HepG2 (cell line): ENCODE results near the gene BABAM1. TPM values are rescaled to one million over a fixed set of nuclear protein-coding genes. Genes with fewer than 3 reads are reported as not detected.

Experiments
- ATAC-seq: fragments of 200-7000 bp; cut with Tn5 transposase; 3 replicates; pipeline ENCODE4 v1.9.1; 2020; ENCODE audit warnings: mild to moderate bottlenecking, moderate library complexity
- BruUV-seq: library from RNA; stranded (reverse); fragments of 400-500 nt; replicated peaks from 2 replicates; lab custom pipeline; 2021; lab: Mats Ljungman, UMichigan
- CTCF ChIA-PET: fragments of 300-600 bp; formaldehyde crosslinking; extraction: SDS; loops from one replicate; lab custom pipeline; 2021; ENCODE audit warnings: low total read pairs, inconsistent platforms, low intra/inter-chr PET ratio; lab: Yijun Ruan, JAX
- POLR2A ChIA-PET: fragments of 350-600 bp; sonication (Branson Sonifier 250); formaldehyde crosslinking; loops from one replicate; lab custom pipeline; 2020; ENCODE audit warnings: antibody characterized with exemption, inconsistent platforms; lab: Yijun Ruan, JAX
- DNase-seq: peaks from one replicate; pipeline ENCODE4 v3.0.0-alpha.2; 2015; ENCODE audit warnings: low spot score
- FAIRE-seq: peaks from 3 replicates; lab custom pipeline; 2011; peaks lifted over from hg19 to GRCh38; lab: Jason Lieb, UNC
- H2AFZ ChIP-seq: one replicate; pipeline ENCODE4 v1.6.1; 2011; ENCODE audit warnings: low read length, inconsistent platforms
- H3K27ac ChIP-seq: fragments of 300-600 bp; 3 replicates; pipeline ENCODE4 v1.8.0; 2011; ENCODE audit warnings: mixed run types, mild to moderate bottlenecking, mixed read lengths, low read length, inconsistent platforms; ENCODE audit not compliant: insufficient read depth; ENCODE audit errors: extremely low read length
- H3K27me3 ChIP-seq, 2 experiments: fragments of 200-600 bp in 1 of 2; 2 replicates in 1 of 2; 3 replicates in 1 of 2; pipeline versions ENCODE4 v1.6.0 to v1.8.0; 2011; ENCODE audit warnings: low read length in 2 of 2, mild to moderate bottlenecking in 2 of 2, moderate library complexity in 2 of 2, inconsistent platforms in 1 of 2; ENCODE audit not compliant: insufficient read depth in 2 of 2, control insufficient read depth in 1 of 2
- H3K36me3 ChIP-seq, 2 experiments: fragments of 200-600 bp in 1 of 2; replicated peaks in 1 of 2; 2 replicates in 1 of 2; 3 replicates in 1 of 2; pipeline versions ENCODE4 v1.5.1 to v1.8.0; 2011; ENCODE audit warnings: low read length in 2 of 2, inconsistent platforms in 1 of 2; ENCODE audit not compliant: insufficient read depth in 2 of 2, control insufficient read depth in 1 of 2
- H3K4me1 ChIP-seq: 2 replicates; pipeline ENCODE4 v1.5.1; 2012; ENCODE audit warnings: low read length, inconsistent platforms; ENCODE audit not compliant: insufficient read depth
- H3K4me2 ChIP-seq: 2 replicates; pipeline ENCODE4 v1.6.0; 2011; ENCODE audit warnings: low read depth, low read length, inconsistent platforms
- H3K4me3 ChIP-seq, 3 experiments: fragments of 200-600 bp in 1 of 3; sonication (generic), shearing (Covaris generic) in 1 of 3; replicated peaks in 1 of 3; 2 replicates each; pipeline ENCODE4 v1.5.1; 2011 to 2016; ENCODE audit warnings: low read length in 3 of 3, inconsistent platforms in 2 of 3, low read depth in 2 of 3, mild to moderate bottlenecking in 2 of 3, control low read depth in 1 of 3, mixed read lengths in 1 of 3; ENCODE audit not compliant: insufficient read depth in 1 of 3
- H3K79me2 ChIP-seq: one replicate; pipeline ENCODE4 v1.6.1; 2011; ENCODE audit warnings: low read length, inconsistent platforms; ENCODE audit not compliant: insufficient read depth
- H3K9ac ChIP-seq: 2 replicates; pipeline ENCODE4 v1.6.0; 2011; ENCODE audit warnings: mild to moderate bottlenecking, low read depth, low read length, inconsistent platforms; ENCODE audit not compliant: insufficient read depth
- H3K9me3 ChIP-seq: 2 replicates; pipeline ENCODE4 v1.5.1; 2012; ENCODE audit warnings: mild to moderate bottlenecking, low read length
- H4K20me1 ChIP-seq: 2 replicates; pipeline ENCODE4 v1.6.0; 2011; ENCODE audit warnings: inconsistent platforms, mild to moderate bottlenecking, low read length, moderate library complexity; ENCODE audit not compliant: insufficient read depth
- CEBPG ChIP-seq: IDR thresholded peaks from 2 replicates; pipeline ENCODE4 v1.6.1; 2016
- GPN1 ChIP-seq: sonication (generic); formaldehyde crosslinking; IDR thresholded peaks from 2 replicates; pipeline ENCODE4 v1.5.1; 2020; ENCODE audit warnings: missing genetic modification reagents, borderline replicate concordance
- HHEX ChIP-seq: IDR thresholded peaks from 2 replicates; pipeline ENCODE4 v1.6.1; 2016; ENCODE audit warnings: control low read depth
- IRF1 ChIP-seq: sonication (generic); formaldehyde crosslinking; IDR thresholded peaks from 2 replicates; pipeline ENCODE4 v1.4.0; 2020; ENCODE audit warnings: low read depth, mild to moderate bottlenecking, missing genetic modification reagents
- MYC ChIP-seq: sonication (generic); formaldehyde crosslinking; IDR thresholded peaks from 2 replicates; pipeline ENCODE4 v1.9.0; 2021; ENCODE audit warnings: missing genetic modification reagents, borderline replicate concordance
- NFIB ChIP-seq: sonication (generic); formaldehyde crosslinking; IDR thresholded peaks from 2 replicates; pipeline ENCODE4 v1.9.0; 2021; ENCODE audit warnings: missing genetic modification reagents, mild to moderate bottlenecking, borderline replicate concordance
- PRMT3 ChIP-seq: sonication (generic); formaldehyde crosslinking; IDR thresholded peaks from 2 replicates; pipeline ENCODE4 v1.8.1; 2022; ENCODE audit warnings: low read depth, mild to moderate bottlenecking, moderate library complexity, missing genetic modification reagents, borderline replicate concordance
- REPIN1 ChIP-seq: sonication (generic); formaldehyde crosslinking; IDR thresholded peaks from 2 replicates; pipeline ENCODE4 v1.8.0; 2022; ENCODE audit warnings: missing genetic modification reagents, low read depth, mild to moderate bottlenecking, borderline replicate concordance
- REST ChIP-seq, 2 experiments: IDR thresholded peaks; 2 replicates each; pipeline ENCODE4 v1.6.1; 2011 to 2012; ENCODE audit warnings: low read length in 2 of 2, borderline replicate concordance in 1 of 2, low read depth in 1 of 2, mild to moderate bottlenecking in 1 of 2, moderate library complexity in 1 of 2
- SALL2 ChIP-seq: sonication (generic); formaldehyde crosslinking; IDR thresholded peaks from 2 replicates; pipeline ENCODE4 v1.8.1; 2023; ENCODE audit warnings: mild to moderate bottlenecking, missing genetic modification reagents, inconsistent platforms
- ZNF10 ChIP-seq: sonication (generic); formaldehyde crosslinking; IDR thresholded peaks from 2 replicates; pipeline ENCODE4 v1.4.0; 2020; ENCODE audit warnings: mild to moderate bottlenecking, low read depth, missing genetic modification reagents, borderline replicate concordance
- WGBS: methylation state at CpG from one replicate; pipeline ENCODE4 v1.1.6; 2017; ENCODE audit warnings: low lambda C conversion rate; 5-methylcytosine and 5-hydroxymethylcytosine counted together
- in situ Hi-C: cut with HindIII; loops from 2 replicates; pipeline ENCODE4 v1.10.0; 2017; ENCODE audit warnings: low pct_unique_long_range_greater_than_20kb; ENCODE audit not compliant: extremely low pct_ligation_motif_present
- intact Hi-C: fragments of 100-400 bp; cut with micrococcal nuclease; formaldehyde crosslinking; loops from one replicate; pipeline ENCODE4 v1.10.0; 2022; ENCODE audit not compliant: unreplicated experiment
- polyA plus RNA-seq, 8 experiments: library from polyadenylated mRNA; depleted of rRNA in 3 of 8; stranded (reverse) in 7 of 8; unstranded in 1 of 8; fragments of >200 nt; fragmentation: Illumina TruSeq in 4 of 8; extraction: Trizol in 4 of 8; gene quantifications; 2 replicates each; pipeline versions ENCODE4 v1.2.1 to v1.2.3, GENCODE V29; 2011 to 2016; ENCODE audit warnings: low read depth in 4 of 8, missing spikeins in 1 of 8, mixed read lengths in 1 of 8; ENCODE audit not compliant: insufficient read depth in 1 of 8
- total RNA-seq, 5 experiments: library from RNA; depleted of rRNA; stranded (reverse); fragments of >200 nt; fragmentation: Illumina TruSeq; extraction: Trizol; gene quantifications; 2 replicates each; pipeline ENCODE4 v1.2.3, GENCODE V29; 2016; ENCODE audit warnings: low read depth in 1 of 5

Gene BABAM1
- total and polyA plus RNA-seq, 2 of the 13 experiments (the other 11 are each of a cell fraction or from before 2014, with no cell fraction given) = 70.0 to 82.0 TPM

GRCh38 chr19:17248011-17248776, 19.0 kb upstream of the BABAM1 start (continued):
- TF ChIP-seq IRF1 = no peak
- no peak for TF ChIP-seq GPN1 (CRISPR knock-in tag)
- no peak for TF ChIP-seq PRMT3
- peak; percentile 83; the same call in 1 of the 2 replicates for TF ChIP-seq REPIN1 (CRISPR knock-in tag)
- TF ChIP-seq ZNF10 (CRISPR knock-in tag) = no peak
- TF ChIP-seq CEBPG (CRISPR knock-in tag) = peak; percentile 39; the same call in 1 of the 2 replicates
- TF ChIP-seq NFIB = no peak
- TF ChIP-seq SALL2 (CRISPR knock-in tag) = peak; percentile 57
- peak; percentile 82; the same call in 1 of the 2 replicates for TF ChIP-seq MYC (CRISPR knock-in tag)
- TF ChIP-seq, all 625 proteins: peak for 308

- no peak for TF ChIP-seq HHEX (CRISPR knock-in tag)
- TF ChIP-seq REST (IDR thresholded peaks at IDR 0.05; ENCODE audit: borderline replicate concordance in 1 of 2, low read depth in 1 of 2, low read length in 2 of 2) = no peak
- no TSS peak for BruUV-seq
- no peak for FAIRE-seq
- no peaks in the 10 kb centered on the region for H3K27me3 ChIP-seq
- DNase-seq = no peak
- no peak overlapping the region for H3K27ac ChIP-seq
- no peak overlapping the region for H2AFZ ChIP-seq
- H3K9ac ChIP-seq = no peak overlapping the region
- POLR2A ChIA-PET = interaction anchor here (1.3 to 5.0 kb wide), 8 partner anchors 8 to 55 kb away, joined by 4 to 52 read pairs (median 12); partner anchors contain the start of genes BABAM1, MRPL34, OCEL1 and USE1
- in situ Hi-C loops (no loop called here), intact Hi-C loops (no loop called here)
- WGBS = 90% methylated on average over 5 of the region's 15 CpGs
- H3K79me2 ChIP-seq = peaks cover 1% of the 10 kb centered on the region
- H3K4me3 ChIP-seq = no peak overlapping the region
- H3K4me2 ChIP-seq = no peak overlapping the region
- no peaks in the 10 kb centered on the region for H3K9me3 ChIP-seq
- H3K36me3 ChIP-seq = no peaks in the 10 kb centered on the region
- ATAC-seq = no peak
- peaks cover 49% of the 10 kb centered on the region for H3K4me1 ChIP-seq
- CTCF ChIA-PET = no interaction called here
- H4K20me1 ChIP-seq = no peaks in the 10 kb centered on the region
Measured at GRCh38 chr19:17249887-17250548, 17.2 kb upstream of the BABAM1 start.
